Mammary epithelial cell (primary cell): Measurements from ENCODE around the gene PLCH1.

ENCODE experiments used
- CTCF ChIP-seq, 2 donors: IDR thresholded peaks in 1 of 2; conservative IDR thresholded peaks in 1 of 2; 2 replicates each; pipeline ENCODE4 v1.5.1; 2011 to 2012; ENCODE audit warnings: inconsistent platforms in 2 of 2, low read length in 2 of 2, mild to moderate bottlenecking in 2 of 2, control low read depth in 1 of 2, low read depth in 1 of 2; ENCODE audit not compliant: insufficient read depth in 1 of 2; ENCODE audit errors: extremely low read depth in 1 of 2
- EZH2 ChIP-seq: IDR thresholded peaks from 2 replicates; pipeline ENCODE4 v1.6.1; 2012; ENCODE audit warnings: low read length, inconsistent platforms, borderline replicate concordance

- TF ChIP-seq CTCF (conservative IDR thresholded peaks at IDR 0.05 in 1 of 2, IDR thresholded peaks at IDR 0.05 in 1 of 2; ENCODE audit: extremely low read depth in 1 of 2, insufficient read depth in 1 of 2, low read depth in 1 of 2, low read length in 2 of 2) (no peak), EZH2 (no peak)
Measured at GRCh38 chr3:155441506-155441905, 303.4 kb downstream of the PLCH1 start.
